Omental fat pad (tissue), 4 donors: ENCODE measurements around the gene BCL10. TPM values are rescaled to one million over a fixed set of nuclear protein-coding genes. Genes with fewer than 3 reads are reported as not detected.

Source experiments
- ATAC-seq: fragments of 150-250 bp; one replicate; pipeline ENCODE4 v1.9.1; 2016; ENCODE audit warnings: mild to moderate bottlenecking, moderate library complexity; ENCODE audit not compliant: low FRiP score
- DNase-seq: peaks from one replicate; pipeline ENCODE4 v3.0.0-alpha.2; 2019; ENCODE audit warnings: low spot score
- small RNA-seq: library from RNA; depleted of rRNA; stranded (forward); fragments of <200 nt; gene quantifications from one replicate; pipeline ENCODE3, GENCODE V24; 2016
- total RNA-seq, 4 donors: library from RNA; depleted of rRNA; stranded (reverse); fragments of >200 nt; gene quantifications; one replicate each; pipeline ENCODE4 v1.1.0, GENCODE V29; 2016
- TF ChIP-seq, protein P1 (sequence below), 3 donors: fragments of 450-650 bp; IDR thresholded peaks; one replicate each; pipeline ENCODE4 v1.5.1; 2016 to 2017; ENCODE audit warnings: antibody characterized with exemption in 3 of 3, mild to moderate bottlenecking in 3 of 3, moderate library complexity in 2 of 3

Gene BCL10
- total RNA-seq, 4 donors from 2014 or later, result 13.9 to 21.6 (median 18.0) TPM

GRCh38 chr1:85216697-85217096, 59.7 kb downstream of the BCL10 start:
- DNase-seq, result no peak
- TF ChIP-seq, protein P1, sequence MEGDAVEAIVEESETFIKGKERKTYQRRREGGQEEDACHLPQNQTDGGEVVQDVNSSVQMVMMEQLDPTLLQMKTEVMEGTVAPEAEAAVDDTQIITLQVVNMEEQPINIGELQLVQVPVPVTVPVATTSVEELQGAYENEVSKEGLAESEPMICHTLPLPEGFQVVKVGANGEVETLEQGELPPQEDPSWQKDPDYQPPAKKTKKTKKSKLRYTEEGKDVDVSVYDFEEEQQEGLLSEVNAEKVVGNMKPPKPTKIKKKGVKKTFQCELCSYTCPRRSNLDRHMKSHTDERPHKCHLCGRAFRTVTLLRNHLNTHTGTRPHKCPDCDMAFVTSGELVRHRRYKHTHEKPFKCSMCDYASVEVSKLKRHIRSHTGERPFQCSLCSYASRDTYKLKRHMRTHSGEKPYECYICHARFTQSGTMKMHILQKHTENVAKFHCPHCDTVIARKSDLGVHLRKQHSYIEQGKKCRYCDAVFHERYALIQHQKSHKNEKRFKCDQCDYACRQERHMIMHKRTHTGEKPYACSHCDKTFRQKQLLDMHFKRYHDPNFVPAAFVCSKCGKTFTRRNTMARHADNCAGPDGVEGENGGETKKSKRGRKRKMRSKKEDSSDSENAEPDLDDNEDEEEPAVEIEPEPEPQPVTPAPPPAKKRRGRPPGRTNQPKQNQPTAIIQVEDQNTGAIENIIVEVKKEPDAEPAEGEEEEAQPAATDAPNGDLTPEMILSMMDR (IDR thresholded peaks at IDR 0.05), result no peak
- ATAC-seq, result no peak

Small RNA genes within 50 kb of the gene (small RNA-seq; reads per million reads assigned to genes)
- not detected for gene RF00019

Other genes starting within 250 kb of the BCL10 start
- 10 to 100 TPM in 1 of 4 donors, 1 to 10 TPM in 3; 4.9 to 29.2 (median 6.5) TPM for gene MCOLN3, start 228.1 kb downstream of the BCL10 start, total RNA-seq
- gene SYDE2, start 75.6 kb downstream of the BCL10 start, total RNA-seq, result 1 to 10 TPM; 5.2 to 9.4 (median 8.3) TPM
- 10 to 100 TPM; 12.0 to 15.8 (median 12.8) TPM for gene C1orf52, start 17.0 kb downstream of the BCL10 start, total RNA-seq
- 10 to 100 TPM; 11.2 to 16.7 (median 15.8) TPM for gene DDAH1, start 188.5 kb upstream of the BCL10 start, total RNA-seq